GM18511 (cell line): ENCODE measurements around the gene CAV2.
A peak's percentile ranks its signal among the peaks of the same experiment; 100 is the strongest.

Experiments
- ATAC-seq: cut with Tn5 transposase; IDR thresholded peaks from one replicate; pipeline ENCODE4 v1.9.1; 2021; ENCODE audit warnings: mild to moderate bottlenecking, moderate library complexity; ENCODE audit not compliant: unreplicated experiment

Gene CAV2

GRCh38 chr7:116494472-116494871 lies 5.1 kb upstream of the CAV2 start:
- no peak for ATAC-seq

DNA sequence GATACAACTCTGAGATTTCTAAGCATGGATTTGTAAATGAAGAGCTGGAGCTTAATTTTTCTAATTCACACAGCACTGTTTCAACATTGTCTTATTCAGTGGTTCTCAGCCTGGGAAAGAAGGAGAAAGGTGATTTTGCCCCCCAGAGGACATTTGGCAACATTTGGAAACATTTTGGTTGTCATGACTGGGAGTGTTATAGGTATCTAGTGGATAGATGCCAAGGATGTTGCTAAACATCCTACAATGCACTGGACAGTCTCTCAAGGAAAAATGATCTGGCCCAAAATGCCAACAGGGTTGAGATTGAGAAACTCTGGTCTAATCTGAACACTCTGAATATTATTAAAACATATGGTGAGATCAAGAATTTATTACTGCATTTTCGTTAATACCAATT lies 3.8 kb upstream of the CAV2 start:
- no peak for ATAC-seq

GRCh38 chr7:116496653-116497052 lies 2.9 kb upstream of the CAV2 start:
- ATAC-seq, result no peak

DNA sequence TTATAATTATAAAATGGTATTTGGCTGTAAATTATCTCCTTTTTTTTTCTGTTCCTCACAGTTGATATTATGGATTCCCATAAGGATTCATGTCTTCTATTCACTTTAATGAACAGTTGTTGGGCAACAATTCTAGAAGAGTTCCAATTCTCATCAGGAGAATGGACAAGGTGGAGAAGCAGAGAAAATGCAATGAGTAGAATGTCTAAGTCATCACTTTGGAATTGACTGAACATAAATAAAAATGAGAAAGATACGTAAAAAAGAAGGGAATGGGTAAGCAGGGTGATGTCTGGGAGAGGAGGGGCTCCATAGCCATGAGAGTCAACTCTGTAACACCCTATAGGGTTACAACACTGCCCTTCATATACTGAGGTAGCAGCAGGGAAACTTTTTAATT lies 1.8 kb upstream of the CAV2 start:
- ATAC-seq, result no peak

DNA sequence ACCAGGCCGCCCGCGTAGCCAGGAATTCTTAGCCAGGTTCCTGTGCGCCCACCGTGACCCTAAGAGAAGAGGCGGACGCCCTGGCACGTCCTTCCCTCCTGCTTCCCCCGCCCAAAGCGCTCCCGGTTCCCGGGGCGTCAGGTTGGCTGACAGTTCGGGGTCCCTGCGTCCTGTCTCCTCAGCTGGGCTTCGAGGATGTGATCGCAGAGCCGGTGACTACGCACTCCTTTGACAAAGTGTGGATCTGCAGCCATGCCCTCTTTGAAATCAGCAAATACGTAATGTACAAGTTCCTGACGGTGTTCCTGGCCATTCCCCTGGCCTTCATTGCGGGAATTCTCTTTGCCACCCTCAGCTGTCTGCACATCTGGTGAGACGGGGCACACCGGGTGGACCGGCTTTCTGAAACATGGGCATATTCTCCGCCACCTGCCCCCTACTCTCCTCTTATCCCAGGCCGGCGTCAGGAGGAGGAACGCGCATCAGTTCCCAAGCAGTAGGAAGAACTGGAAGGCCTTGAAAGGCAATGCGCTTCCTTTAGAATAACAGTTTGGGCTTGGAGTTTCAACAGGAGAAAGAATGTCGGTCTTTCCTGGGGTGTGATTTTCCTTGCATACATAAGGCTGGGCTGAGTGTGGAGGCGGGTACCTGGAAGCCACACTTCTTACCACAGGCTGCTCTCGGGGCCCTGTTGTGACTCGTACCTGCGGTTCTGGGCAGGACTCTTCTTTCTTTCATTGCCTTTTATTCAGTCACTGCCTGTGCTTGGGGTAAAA lies 728 bp downstream of the CAV2 start:
- peak; percentile 80 for ATAC-seq

DNA sequence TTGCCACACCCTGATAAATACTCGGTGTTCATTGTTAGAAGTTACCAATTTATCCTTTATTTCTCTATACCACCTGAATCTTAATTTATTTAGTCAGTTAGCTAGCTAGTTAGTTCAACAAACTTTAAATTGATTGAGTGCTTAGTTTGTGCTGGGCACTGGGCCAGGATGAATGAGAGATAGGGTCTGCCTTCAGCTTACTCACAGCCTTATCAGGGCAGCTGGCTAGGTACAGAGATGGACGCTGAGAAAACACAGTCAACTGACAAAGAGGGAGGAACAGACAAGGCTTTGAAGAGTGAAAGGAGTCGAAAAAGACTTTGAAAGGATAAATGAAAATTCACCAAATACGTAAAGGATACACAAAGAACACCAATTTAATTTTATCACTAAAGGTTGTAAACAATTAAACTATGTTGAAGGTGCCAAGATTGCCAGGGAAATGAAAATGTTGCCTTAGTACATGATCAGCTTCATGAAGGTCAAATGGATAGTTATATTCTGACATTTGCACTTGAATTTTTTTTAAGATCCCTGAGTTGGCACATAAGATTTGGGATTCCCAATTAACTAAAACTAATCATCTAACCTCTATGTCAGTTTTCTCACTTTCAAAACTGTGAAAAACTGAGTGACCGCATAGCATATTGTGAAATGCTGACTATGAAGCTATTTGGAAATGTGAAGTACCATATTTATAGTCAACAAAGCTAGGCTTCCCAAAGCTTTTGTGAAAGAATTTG lies 2.1 kb downstream of the CAV2 start:
- ATAC-seq, result no peak

DNA sequence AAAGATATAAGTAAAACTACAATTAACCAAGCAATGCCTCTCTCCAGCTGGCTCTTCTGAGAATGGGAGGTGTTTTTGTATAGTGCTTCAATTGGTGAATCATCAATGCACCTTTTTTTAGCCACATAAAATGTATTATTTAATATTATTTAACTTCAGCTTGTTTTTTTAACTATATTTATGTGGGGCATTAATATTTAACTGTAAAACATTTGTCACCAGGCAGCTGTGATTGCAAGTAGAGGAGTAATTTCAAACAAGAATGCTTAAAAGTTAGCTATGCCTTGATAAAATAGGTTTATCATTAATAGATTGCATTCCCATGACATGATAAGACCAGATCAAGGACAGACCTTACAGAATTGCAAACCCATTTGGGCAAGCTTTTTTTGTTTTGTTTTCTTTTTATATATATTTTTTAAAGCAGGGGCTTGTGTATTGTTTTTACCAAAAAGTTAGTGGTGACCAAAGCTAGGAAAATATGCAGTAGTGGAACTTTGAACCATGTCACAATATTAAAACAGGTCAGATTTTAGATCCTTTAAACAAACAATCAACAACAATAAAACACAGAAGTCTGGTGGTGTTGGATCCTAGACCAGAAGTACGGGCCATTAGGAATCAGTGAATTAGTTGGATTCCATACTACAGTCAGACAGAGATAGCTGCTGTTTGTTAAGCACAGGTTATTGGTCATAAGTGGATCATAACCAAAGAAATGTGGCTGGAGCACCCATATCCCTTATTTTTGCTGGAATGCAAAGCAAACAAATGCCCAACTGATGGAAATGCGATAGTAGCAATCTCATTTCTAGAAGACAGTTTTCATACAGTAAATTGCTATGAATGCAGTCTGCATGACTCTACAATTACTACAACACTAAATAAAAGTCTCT lies 2.9 kb downstream of the CAV2 start:
- ATAC-seq, result no peak

DNA sequence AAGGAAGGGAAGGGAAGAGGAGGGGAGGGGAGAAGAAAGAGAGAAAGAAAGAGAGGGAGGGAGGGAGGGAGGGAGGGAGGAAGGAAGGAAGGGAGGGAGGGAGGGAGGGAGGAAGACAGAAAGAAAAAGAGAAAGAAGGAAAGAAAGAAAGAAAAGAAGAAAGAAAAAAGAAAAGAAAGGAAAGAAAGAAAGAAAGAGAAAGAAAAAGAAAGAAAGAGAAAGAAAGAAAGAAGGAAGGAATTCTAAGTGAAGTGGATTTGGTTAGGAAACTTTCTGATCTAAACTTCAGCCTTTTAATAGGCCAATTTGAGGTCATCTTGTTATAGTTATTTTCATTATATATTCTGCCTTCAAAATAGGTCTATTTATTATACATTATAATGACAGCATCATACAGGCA lies 4.3 kb downstream of the CAV2 start:
- ATAC-seq, result no peak

GRCh38 chr7:116505278-116505677 lies 5.7 kb downstream of the CAV2 start:
- ATAC-seq, result no peak

DNA sequence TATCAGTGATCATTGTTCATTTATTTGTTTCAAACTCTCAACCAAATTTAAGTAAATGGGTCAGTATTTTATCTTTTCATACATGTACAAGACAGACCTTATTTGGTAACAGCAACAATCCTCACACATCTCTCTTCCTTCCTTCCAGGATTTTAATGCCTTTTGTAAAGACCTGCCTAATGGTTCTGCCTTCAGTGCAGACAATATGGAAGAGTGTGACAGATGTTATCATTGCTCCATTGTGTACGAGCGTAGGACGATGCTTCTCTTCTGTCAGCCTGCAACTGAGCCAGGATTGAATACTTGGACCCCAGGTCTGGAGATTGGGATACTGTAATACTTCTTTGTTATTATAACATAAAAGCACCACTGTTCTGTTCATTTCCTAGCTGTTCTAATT lies 6.3 kb downstream of the CAV2 start:
- no peak for ATAC-seq

- ATAC-seq, result no peak
Measured at GRCh38 chr7:116509982-116510579, 10.5 kb downstream of the CAV2 start.

DNA sequence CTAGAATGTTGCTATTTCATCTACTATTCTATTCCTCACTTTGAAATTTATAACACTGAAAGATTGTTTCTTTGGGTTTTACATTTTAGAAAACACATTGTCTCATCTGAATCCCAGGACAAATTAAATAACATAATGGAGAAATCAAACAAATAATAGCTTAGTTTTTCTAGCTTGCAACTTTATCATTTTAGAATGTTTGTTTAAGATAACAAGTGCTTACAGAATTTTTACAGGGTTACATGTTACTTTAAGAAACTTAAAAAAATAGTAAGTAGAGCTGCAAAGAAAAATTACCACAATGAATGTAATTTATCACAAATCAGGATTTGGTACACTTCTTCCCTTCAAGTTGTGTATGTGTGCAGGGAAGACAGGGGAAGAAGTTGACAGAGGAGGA lies 11.3 kb downstream of the CAV2 start:
- ATAC-seq, result no peak

DNA sequence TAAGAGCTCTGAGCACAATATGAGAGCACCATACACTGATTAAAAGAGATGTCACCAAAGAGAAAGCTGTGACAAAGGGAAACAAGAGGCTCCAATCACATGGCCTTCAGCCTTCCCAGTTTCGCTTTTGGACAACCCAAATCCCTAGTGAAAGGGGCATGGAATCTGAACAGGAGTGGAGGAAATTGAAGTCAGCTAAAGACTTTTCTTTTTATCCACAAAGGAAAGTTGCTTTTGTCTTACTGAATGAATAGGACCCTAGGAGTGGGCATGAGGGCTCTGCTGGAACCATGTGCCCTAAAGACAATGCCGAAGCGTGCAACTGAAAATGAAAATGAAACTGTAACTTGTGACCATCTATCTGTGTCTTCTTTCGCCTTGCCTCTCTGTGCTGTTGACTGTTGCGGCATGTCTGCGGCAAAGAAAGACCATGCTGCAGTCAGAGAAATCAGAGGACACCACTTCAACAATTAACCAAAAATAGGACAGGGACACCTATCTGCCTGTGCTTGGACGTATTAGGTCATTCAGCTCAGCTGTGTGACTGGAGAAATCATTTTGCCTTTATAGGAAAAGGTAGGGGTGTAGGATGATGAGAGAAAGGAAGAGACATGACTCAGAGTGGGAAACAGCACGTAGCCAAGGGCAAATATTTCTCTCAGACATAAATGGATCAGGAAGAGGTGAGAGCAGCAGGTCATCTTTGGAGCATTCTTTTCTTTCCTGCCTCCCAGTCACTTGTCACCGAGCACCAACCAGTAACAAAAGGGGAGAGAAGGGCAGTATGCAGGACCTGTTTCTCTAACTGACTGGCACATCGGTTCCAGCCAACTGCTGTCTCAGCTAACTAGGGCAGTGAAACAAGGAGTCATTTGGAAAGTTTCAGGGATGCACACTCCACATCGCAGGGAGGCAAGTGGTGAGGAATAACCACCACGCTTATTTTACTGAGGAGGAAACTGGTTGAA lies 12.3 kb downstream of the CAV2 start:
- peak; percentile 99 for ATAC-seq

DNA sequence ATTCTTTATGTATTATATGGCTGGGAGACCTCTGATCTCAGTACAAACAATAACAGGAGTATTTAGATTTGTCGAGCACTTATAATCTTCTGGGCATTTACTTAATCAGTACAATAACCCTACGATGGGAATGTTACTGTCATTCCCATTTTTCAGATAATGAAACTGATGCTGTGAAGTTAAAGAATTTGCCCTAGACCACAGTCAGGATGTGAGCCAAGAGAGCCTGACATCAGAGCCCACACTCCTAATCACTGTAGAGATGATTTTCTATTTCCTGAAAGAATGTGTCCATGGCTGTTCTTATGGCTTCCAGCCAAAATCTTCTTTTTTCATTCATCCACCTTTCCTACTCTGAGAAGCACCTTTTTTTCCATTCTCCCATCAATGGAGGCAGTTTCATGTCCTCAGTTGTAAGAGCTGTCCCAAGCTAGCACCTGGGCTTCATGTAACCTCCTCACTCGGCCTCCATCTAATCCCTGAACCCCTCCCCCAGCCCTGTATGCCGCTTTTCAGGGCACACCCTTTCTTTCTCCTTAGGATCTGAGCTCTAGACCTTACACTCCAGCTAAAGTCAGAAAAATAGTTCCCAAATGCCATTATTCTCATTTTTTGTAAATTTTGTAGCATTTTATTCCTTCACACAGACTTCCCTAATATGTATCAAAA lies 13.1 kb downstream of the CAV2 start:
- peak; percentile 6 for ATAC-seq

- no peak for ATAC-seq
Measured at GRCh38 chr7:116515584-116515983, 16.0 kb downstream of the CAV2 start.

DNA sequence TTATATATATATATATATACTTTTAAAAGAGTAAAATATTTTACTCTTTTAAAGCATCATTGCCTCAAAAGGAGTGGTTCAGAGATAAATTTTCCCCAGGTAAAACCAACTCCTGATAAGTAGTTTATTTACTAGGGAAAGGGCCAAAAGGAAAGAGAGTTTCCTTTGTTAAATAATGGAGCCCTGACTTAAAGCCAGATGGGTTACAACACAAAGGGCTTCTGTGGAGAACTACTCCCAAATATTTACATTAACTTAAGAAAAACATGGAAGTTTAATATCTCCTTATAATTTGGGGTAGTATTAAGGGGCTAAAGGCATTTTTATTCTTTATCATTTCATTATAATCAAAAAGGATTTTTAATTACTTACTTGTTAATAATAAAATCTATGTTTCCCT lies 16.8 kb downstream of the CAV2 start:
- no peak for ATAC-seq

GRCh38 chr7:116517626-116518025 lies 18.1 kb downstream of the CAV2 start:
- no peak for ATAC-seq

DNA sequence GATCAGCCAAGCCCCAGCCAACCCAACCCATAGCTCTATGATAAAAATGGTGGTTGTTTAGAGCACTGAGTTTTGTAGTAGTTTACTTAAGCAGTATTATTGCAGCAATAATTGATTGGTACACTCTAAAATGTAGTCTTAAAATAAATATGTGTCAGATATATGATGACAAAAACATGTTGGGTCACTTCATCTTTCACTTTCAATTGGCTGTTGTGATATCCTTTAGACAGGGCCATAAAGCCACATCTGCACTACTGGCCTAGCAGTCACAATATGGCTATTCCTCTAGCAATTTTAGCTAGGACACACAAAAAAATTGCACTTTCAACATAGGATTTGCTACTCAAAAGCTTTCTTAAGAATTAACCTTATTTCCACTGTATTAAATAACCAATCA lies 19.4 kb downstream of the CAV2 start:
- ATAC-seq, result no peak

- no peak for ATAC-seq
Measured at GRCh38 chr7:116521046-116521664, 21.6 kb downstream of the CAV2 start.
